Measurements from ENCODE around the gene BRIP1. TPM values are rescaled to one million over a fixed set of nuclear protein-coding genes. Genes with fewer than 3 reads are reported as not detected.

Gene BRIP1
- total and polyA plus RNA-seq, 10 donors = 0.41 to 3.7 (median 1.5) TPM

GRCh38 chr17:61818225-61818624 is 45.1 kb downstream of the BRIP1 start:
- H3K27ac ChIP-seq = no peak overlapping the region
- intact Hi-C loops (cut with DNase I; ENCODE audit: low total_unique reads) = no loop called here
- no peaks in the 10 kb centered on the region for H3K36me3 ChIP-seq
- H3K4me3 ChIP-seq = no peak overlapping the region
- peaks cover 0 to 17% (median 0%) of the 10 kb centered on the region in 6 donors for H3K4me1 ChIP-seq
- no peak for DNase-seq
- peaks cover 0 to 9% (median 7%) of the 10 kb centered on the region in 8 donors for H3K9me3 ChIP-seq
- TF ChIP-seq, protein P1, sequence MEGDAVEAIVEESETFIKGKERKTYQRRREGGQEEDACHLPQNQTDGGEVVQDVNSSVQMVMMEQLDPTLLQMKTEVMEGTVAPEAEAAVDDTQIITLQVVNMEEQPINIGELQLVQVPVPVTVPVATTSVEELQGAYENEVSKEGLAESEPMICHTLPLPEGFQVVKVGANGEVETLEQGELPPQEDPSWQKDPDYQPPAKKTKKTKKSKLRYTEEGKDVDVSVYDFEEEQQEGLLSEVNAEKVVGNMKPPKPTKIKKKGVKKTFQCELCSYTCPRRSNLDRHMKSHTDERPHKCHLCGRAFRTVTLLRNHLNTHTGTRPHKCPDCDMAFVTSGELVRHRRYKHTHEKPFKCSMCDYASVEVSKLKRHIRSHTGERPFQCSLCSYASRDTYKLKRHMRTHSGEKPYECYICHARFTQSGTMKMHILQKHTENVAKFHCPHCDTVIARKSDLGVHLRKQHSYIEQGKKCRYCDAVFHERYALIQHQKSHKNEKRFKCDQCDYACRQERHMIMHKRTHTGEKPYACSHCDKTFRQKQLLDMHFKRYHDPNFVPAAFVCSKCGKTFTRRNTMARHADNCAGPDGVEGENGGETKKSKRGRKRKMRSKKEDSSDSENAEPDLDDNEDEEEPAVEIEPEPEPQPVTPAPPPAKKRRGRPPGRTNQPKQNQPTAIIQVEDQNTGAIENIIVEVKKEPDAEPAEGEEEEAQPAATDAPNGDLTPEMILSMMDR (IDR thresholded peaks at IDR 0.05 in 8 of 11, conservative IDR thresholded peaks at IDR 0.05 in 3 of 11) = no peak
- no peak for TF ChIP-seq POLR2A (IDR thresholded peaks at IDR 0.05)
- no peak for TF ChIP-seq POLR2AphosphoS5 (IDR thresholded peaks at IDR 0.05)
- no peaks in the 10 kb centered on the region for H3K27me3 ChIP-seq (replicated peaks in 1 of 7)

GRCh38 chr17:61817452-61817851 is 45.9 kb downstream of the BRIP1 start:
- WGBS, 5 donors = 96 to 100% (median 98%) methylated on average over 3 of the region's 3 CpGs
- H3K4me1 ChIP-seq = peaks cover 0 to 23% (median 0%) of the 10 kb centered on the region in 6 donors
- TF ChIP-seq POLR2AphosphoS5 (IDR thresholded peaks at IDR 0.05) (no peak), POLR2A (IDR thresholded peaks at IDR 0.05) (no peak)
- TF ChIP-seq, protein P1 (IDR thresholded peaks at IDR 0.05 in 8 of 11, conservative IDR thresholded peaks at IDR 0.05 in 3 of 11) = no peak
- intact Hi-C loops (cut with DNase I; ENCODE audit: low total_unique reads) = no loop called here
- DNase-seq = no peak
- no peaks in the 10 kb centered on the region for H3K27me3 ChIP-seq (replicated peaks in 1 of 7)
- H3K27ac ChIP-seq = no peak overlapping the region
- no peaks in the 10 kb centered on the region for H3K36me3 ChIP-seq
- no peak overlapping the region for H3K4me3 ChIP-seq
- H3K9me3 ChIP-seq = peaks cover 0 to 9% (median 7%) of the 10 kb centered on the region in 8 donors

DNA sequence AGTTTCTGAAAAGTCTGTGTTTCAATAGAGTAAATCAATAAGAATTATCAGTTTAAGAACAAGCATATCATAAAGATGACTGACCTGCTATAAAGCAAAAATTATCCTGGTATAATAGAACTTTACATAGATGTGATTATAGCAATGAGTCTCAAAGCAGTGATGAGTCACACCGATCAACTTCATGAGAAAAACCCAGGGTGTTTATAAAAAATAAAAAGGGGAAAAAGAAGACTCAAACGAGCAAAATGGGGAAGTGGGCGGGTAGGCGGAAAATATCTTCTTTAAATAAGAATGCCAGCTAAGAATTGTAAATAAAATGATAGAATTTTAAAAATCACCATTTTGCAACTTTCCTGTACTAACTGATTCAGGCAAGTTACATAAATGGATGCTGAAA is 46.8 kb downstream of the BRIP1 start:
- Histone ChIP-seq H3K27me3 (replicated peaks in 1 of 7) (no peaks in the 10 kb centered on the region), H3K4me3 (no peak overlapping the region), H3K4me1 (peaks cover 0 to 23% (median 0%) of the 10 kb centered on the region in 6 donors), H3K9me3 (peaks cover 0 to 9% (median 7%) of the 10 kb centered on the region in 8 donors), H3K27ac (no peak overlapping the region), H3K36me3 (no peaks in the 10 kb centered on the region)
- no peak for DNase-seq
- intact Hi-C loops (cut with DNase I; ENCODE audit: low total_unique reads) = no loop called here
- TF ChIP-seq POLR2AphosphoS5 (IDR thresholded peaks at IDR 0.05) (no peak), POLR2A (IDR thresholded peaks at IDR 0.05) (no peak)
- TF ChIP-seq, protein P1 (IDR thresholded peaks at IDR 0.05 in 8 of 11, conservative IDR thresholded peaks at IDR 0.05 in 3 of 11) = no peak
- 25 to 43% (median 30%) methylated on average over 4 of the region's 4 CpGs for WGBS, 5 donors

DNA sequence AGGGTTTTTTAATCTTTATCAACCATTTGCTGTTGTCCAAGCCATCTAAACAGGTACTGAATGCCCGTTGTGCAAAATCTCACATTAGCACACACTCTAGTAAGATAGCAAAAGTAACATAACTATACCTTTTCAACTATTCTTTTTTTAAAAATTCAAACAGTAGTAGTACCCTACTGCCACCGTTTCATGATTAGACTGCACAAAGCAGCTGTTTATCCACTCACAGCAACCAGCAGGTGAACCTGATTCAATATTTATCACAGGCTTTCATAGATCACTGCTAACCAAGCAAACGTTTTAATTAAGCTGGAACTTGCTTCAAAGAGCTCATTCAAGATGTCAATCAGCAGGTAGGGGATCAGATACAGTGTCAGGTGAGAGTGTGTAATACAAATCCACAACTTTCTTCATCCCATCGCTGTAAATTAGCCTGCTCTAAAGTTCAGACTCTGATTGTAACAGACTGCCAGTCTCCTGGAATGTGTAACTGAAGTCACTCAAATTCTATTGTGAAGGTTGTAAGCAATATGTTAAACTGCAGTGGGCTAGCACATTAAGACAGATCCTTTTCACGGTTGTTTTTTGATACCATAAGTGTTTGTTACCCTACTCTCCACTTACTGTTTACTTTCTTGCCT is 47.3 kb downstream of the BRIP1 start:
- Histone ChIP-seq H3K4me3 (no peak overlapping the region), H3K36me3 (no peaks in the 10 kb centered on the region), H3K4me1 (peaks cover 0 to 23% (median 0%) of the 10 kb centered on the region in 6 donors), H3K27me3 (replicated peaks in 1 of 7) (no peaks in the 10 kb centered on the region), H3K9me3 (peaks cover 0 to 6% (median 6%) of the 10 kb centered on the region in 8 donors), H3K27ac (no peak overlapping the region)
- intact Hi-C loops (cut with DNase I; ENCODE audit: low total_unique reads) = no loop called here
- no peak for TF ChIP-seq POLR2A (IDR thresholded peaks at IDR 0.05)
- TF ChIP-seq POLR2AphosphoS5 (IDR thresholded peaks at IDR 0.05) = no peak
- DNase-seq = no peak
- 62 to 78% (median 75%) methylated on average over 5 of the region's 5 CpGs for WGBS, 5 donors
